Karpas-422 (cell line): Measurements from ENCODE around the gene TOR1AIP2. TPM values are rescaled to one million over a fixed set of nuclear protein-coding genes. Genes with fewer than 3 reads are reported as not detected.

Source experiments
- DNase-seq: peaks from one replicate; pipeline ENCODE4 v3.0.0-alpha.2; 2015
- H2AFZ ChIP-seq: fragments of 200-600 bp; sonication (generic); 2 replicates; pipeline ENCODE4 v1.6.1; 2014; ENCODE audit warnings: antibody characterized with exemption, low read length, mixed read lengths
- H3K27ac ChIP-seq: fragments of 200-600 bp; sonication (generic); 2 replicates; pipeline ENCODE4 v1.5.1; 2014; ENCODE audit warnings: mild to moderate bottlenecking, low read length, moderate library complexity
- H3K27me3 ChIP-seq: fragments of 200-600 bp; sonication (generic); 2 replicates; pipeline ENCODE4 v1.6.1; 2014; ENCODE audit warnings: low read length, mixed read lengths
- H3K36me3 ChIP-seq: fragments of 200-600 bp; sonication (generic); 2 replicates; pipeline ENCODE4 v1.6.1; 2014; ENCODE audit warnings: low read length, mixed read lengths; ENCODE audit not compliant: insufficient read depth
- H3K4me1 ChIP-seq: fragments of 200-600 bp; sonication (generic); 2 replicates; pipeline ENCODE4 v1.6.1; 2014; ENCODE audit warnings: mild to moderate bottlenecking, low read length, mixed read lengths
- H3K4me2 ChIP-seq: fragments of 200-600 bp; sonication (generic); 2 replicates; pipeline ENCODE4 v1.6.1; 2014; ENCODE audit warnings: low read length, low read depth, mild to moderate bottlenecking; ENCODE audit not compliant: poor library complexity, severe bottlenecking
- H3K4me3 ChIP-seq: fragments of 200-600 bp; sonication (generic); 2 replicates; pipeline ENCODE4 v1.5.1; 2014; ENCODE audit warnings: mild to moderate bottlenecking, antibody characterized with exemption, low read length, mixed read lengths
- H3K79me2 ChIP-seq: fragments of 200-600 bp; sonication (generic); 2 replicates; pipeline ENCODE4 v1.6.1; 2014; ENCODE audit warnings: mild to moderate bottlenecking, low read length, mixed read lengths
- H3K9ac ChIP-seq: fragments of 200-600 bp; sonication (generic); 2 replicates; pipeline ENCODE4 v1.6.0; 2014; ENCODE audit warnings: low read length
- H3K9me2 ChIP-seq: fragments of 200-600 bp; sonication (generic), shearing (Covaris generic); replicated peaks from 2 replicates; pipeline ENCODE4 v1.6.0; 2014; ENCODE audit warnings: mild to moderate bottlenecking, low read length, moderate library complexity; ENCODE audit not compliant: insufficient read depth
- H3K9me3 ChIP-seq: fragments of 300-700, 200-600 bp; sonication (generic); 2 replicates; pipeline ENCODE4 v1.6.1; 2014; ENCODE audit warnings: low read length, mixed read lengths
- H4K20me1 ChIP-seq: fragments of 200-600 bp; sonication (generic); 2 replicates; pipeline ENCODE4 v1.6.1; 2014; ENCODE audit warnings: mild to moderate bottlenecking, antibody characterized with exemption, low read length, low read depth; ENCODE audit not compliant: insufficient read depth
- total RNA-seq: library from RNA; depleted of rRNA; stranded (reverse); fragments of >200 nt; shearing (Covaris generic); gene quantifications from 2 replicates; pipeline ENCODE4 v1.2.3, GENCODE V29; 2014; ENCODE audit warnings: low replicate concordance; rRNA removed

TOR1AIP2 gene
- total RNA-seq = 39.0 and 67.3 TPM in 2 replicates

- Histone ChIP-seq H3K9ac (peak within 1 kb of the TSS; percentile 74), H3K4me3 (peak within 1 kb of the TSS; percentile 73), H3K79me2 (peaks cover 56% of the 10 kb centered on the region), H4K20me1 (peaks cover 9% of the 10 kb centered on the region), H3K9me2 (no peaks in the 10 kb centered on the region), H2AFZ (peak within 1 kb of the TSS; percentile 64), H3K36me3 (peaks cover 15% of the 10 kb centered on the region; the same call in 1 of the 2 replicates), H3K4me1 (peaks cover 57% of the 10 kb centered on the region), H3K4me2 (peak within 1 kb of the TSS; percentile 88), H3K9me3 (no peaks in the 10 kb centered on the region), H3K27me3 (no peaks in the 10 kb centered on the region), H3K27ac (peak within 1 kb of the TSS; percentile 38; the same call in 1 of the 2 replicates)
- DNase-seq = peak; percentile 96
These were observed at the start of gene TOR1AIP2 for GRCh38 chr1:179877586-179878265. Gene TOR1AIP2 (minus strand): TSS chr1:179877803. CDS start chr1:179852665, 25,138 bp downstream.

GRCh38 chr1:179926850-179927205 is 49.2 kb upstream of the TOR1AIP2 start:
- H3K9ac ChIP-seq = no peak overlapping the region
- no peaks in the 10 kb centered on the region for H4K20me1 ChIP-seq
- no peaks in the 10 kb centered on the region for H3K9me2 ChIP-seq
- no peak for DNase-seq
- H2AFZ ChIP-seq = no peak overlapping the region
- H3K4me3 ChIP-seq = no peak overlapping the region
- no peak overlapping the region for H3K27ac ChIP-seq
- H3K79me2 ChIP-seq = no peaks in the 10 kb centered on the region
- H3K36me3 ChIP-seq = no peaks in the 10 kb centered on the region
- no peaks in the 10 kb centered on the region for H3K27me3 ChIP-seq
- no peak overlapping the region for H3K4me2 ChIP-seq
- H3K4me1 ChIP-seq = peaks cover 11% of the 10 kb centered on the region; the same call in 1 of the 2 replicates
- no peaks in the 10 kb centered on the region for H3K9me3 ChIP-seq

- Histone ChIP-seq H3K4me1 (peaks cover 11% of the 10 kb centered on the region; the same call in 1 of the 2 replicates), H3K79me2 (no peaks in the 10 kb centered on the region), H3K27ac (no peak overlapping the region), H3K9me2 (no peaks in the 10 kb centered on the region), H3K4me2 (no peak overlapping the region), H3K9me3 (no peaks in the 10 kb centered on the region), H3K27me3 (no peaks in the 10 kb centered on the region), H3K9ac (no peak overlapping the region), H4K20me1 (no peaks in the 10 kb centered on the region), H3K36me3 (no peaks in the 10 kb centered on the region), H2AFZ (no peak overlapping the region), H3K4me3 (no peak overlapping the region)
- no peak for DNase-seq
These were observed 48.6 kb upstream of the TOR1AIP2 start for GRCh38 chr1:179925922-179926849.

- Histone ChIP-seq H3K9me3 (no peaks in the 10 kb centered on the region), H3K79me2 (no peaks in the 10 kb centered on the region), H3K9me2 (no peaks in the 10 kb centered on the region), H3K4me2 (no peak overlapping the region), H4K20me1 (no peaks in the 10 kb centered on the region), H3K4me1 (peaks cover 11% of the 10 kb centered on the region; the same call in 1 of the 2 replicates), H3K4me3 (no peak overlapping the region), H3K36me3 (no peaks in the 10 kb centered on the region), H2AFZ (no peak overlapping the region), H3K9ac (no peak overlapping the region), H3K27me3 (no peaks in the 10 kb centered on the region), H3K27ac (no peak overlapping the region)
- DNase-seq = no peak
These were observed 47.7 kb upstream of the TOR1AIP2 start for GRCh38 chr1:179925302-179925701.

GRCh38 chr1:179924268-179924667 is 46.7 kb upstream of the TOR1AIP2 start:
- no peak for DNase-seq
- Histone ChIP-seq H3K36me3 (no peaks in the 10 kb centered on the region; the same call in 1 of the 2 replicates), H4K20me1 (no peaks in the 10 kb centered on the region), H3K27me3 (no peaks in the 10 kb centered on the region), H3K9ac (no peak overlapping the region), H3K9me2 (no peaks in the 10 kb centered on the region), H3K4me2 (no peak overlapping the region), H3K79me2 (no peaks in the 10 kb centered on the region), H3K9me3 (no peaks in the 10 kb centered on the region), H3K4me1 (peaks cover 11% of the 10 kb centered on the region; the same call in 1 of the 2 replicates), H3K27ac (no peak overlapping the region), H3K4me3 (no peak overlapping the region), H2AFZ (no peak overlapping the region)

- Histone ChIP-seq H3K27ac (no peak overlapping the region), H3K4me2 (no peak overlapping the region), H3K36me3 (peaks cover 7% of the 10 kb centered on the region; the same call in 1 of the 2 replicates), H2AFZ (no peak overlapping the region), H3K27me3 (no peaks in the 10 kb centered on the region), H3K9ac (no peak overlapping the region), H4K20me1 (no peaks in the 10 kb centered on the region), H3K4me1 (peaks cover 11% of the 10 kb centered on the region; the same call in 1 of the 2 replicates), H3K4me3 (no peak overlapping the region), H3K9me2 (no peaks in the 10 kb centered on the region), H3K79me2 (no peaks in the 10 kb centered on the region), H3K9me3 (no peaks in the 10 kb centered on the region)
- no peak for DNase-seq
These were observed 45.4 kb upstream of the TOR1AIP2 start for GRCh38 chr1:179923029-179923428.

- Histone ChIP-seq H3K4me3 (no peak overlapping the region), H3K27me3 (no peaks in the 10 kb centered on the region), H3K36me3 (peaks cover 10% of the 10 kb centered on the region; the same call in 1 of the 2 replicates), H3K9me3 (no peaks in the 10 kb centered on the region), H2AFZ (no peak overlapping the region), H3K9me2 (no peaks in the 10 kb centered on the region), H3K4me2 (no peak overlapping the region), H3K4me1 (peaks cover 11% of the 10 kb centered on the region; the same call in 1 of the 2 replicates), H4K20me1 (no peaks in the 10 kb centered on the region), H3K27ac (no peak overlapping the region), H3K79me2 (no peaks in the 10 kb centered on the region), H3K9ac (no peak overlapping the region)
- DNase-seq = no peak
These were observed 44.6 kb upstream of the TOR1AIP2 start for GRCh38 chr1:179921981-179922872.
